ENCODE measurements around the gene PTX4.
"Not testable (repeated sequence)": the region's sequence is repeated elsewhere in the genome, so short reads cannot be mapped to it uniquely, and the experiment has no call there.

PTX4 gene

DNA sequence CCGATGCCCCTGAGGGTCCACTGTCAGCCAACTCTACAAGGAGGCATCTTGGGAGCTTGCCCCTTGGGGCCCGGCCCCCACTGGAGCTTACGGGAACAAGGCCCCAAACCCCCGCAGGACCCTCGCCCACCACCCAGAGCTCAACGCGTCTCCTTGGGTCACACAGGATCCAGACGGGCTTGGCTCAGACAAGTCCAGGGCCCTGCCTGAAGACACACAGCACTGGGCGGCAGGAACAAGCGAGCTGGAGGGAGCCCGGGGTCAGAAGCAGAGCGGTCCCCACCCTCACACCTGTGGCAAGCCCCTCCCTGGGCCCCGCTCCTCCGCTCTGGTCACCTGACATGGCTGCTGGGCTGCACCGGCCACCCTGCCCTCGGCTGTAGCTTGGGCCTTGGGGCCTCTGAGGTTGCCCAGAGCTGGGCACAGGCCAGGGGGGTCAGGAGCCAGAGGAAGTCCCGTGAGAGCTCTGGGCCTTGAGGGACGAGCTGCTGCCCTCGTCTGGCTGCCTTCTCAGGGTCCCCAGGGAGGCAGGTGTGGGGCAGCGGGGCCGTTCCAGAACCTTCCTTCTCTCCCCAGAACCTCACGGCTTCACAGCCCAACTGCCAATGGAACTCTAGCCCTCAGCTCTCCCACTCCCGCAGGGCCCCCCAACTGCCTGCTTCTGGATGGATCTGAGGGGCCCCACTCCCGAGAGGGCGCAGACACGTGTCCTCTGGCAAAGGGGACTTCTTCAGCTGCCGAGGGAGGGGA is 44.6 kb downstream of the PTX4 start, which contains the start of gene CCDC154:
Gene CCDC154, minus strand, starts transcription at position 577 of the 750 bp plus-strand sequence. Its CDS starts 234 bp downstream, at position 343.
- no peak for DNase-seq (ENCODE audit: low spot score)

DNA sequence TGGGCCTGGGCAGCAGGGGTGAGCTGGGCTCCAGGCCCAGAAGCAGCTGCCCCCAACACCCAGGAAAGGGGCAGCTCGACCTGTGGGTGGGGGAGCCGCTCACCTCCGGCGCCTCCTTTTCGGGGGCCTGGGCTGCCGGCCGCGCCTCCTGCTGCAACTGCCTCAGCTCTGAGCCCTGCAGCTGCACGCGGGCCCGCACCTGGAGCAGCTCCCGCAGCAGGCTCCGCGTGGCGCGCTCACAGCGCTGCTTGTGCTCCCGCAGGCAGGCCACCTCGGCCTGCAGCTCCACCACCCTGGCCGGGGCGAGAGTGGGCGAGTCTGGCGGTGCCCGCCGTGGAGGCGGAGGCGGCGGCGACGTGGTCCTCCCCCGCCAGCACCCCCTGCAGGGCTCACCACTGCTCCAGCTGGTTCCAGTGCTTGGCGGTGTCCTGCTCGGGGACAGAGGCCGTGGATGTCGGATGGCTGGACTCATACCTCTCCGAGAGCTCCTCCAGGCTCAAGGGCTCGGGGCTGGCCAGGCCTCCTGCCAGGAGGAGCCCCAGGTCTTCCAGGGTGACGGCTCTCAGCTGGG is 45.3 kb downstream of the PTX4 start:
- no peak for DNase-seq (ENCODE audit: low spot score)

DNA sequence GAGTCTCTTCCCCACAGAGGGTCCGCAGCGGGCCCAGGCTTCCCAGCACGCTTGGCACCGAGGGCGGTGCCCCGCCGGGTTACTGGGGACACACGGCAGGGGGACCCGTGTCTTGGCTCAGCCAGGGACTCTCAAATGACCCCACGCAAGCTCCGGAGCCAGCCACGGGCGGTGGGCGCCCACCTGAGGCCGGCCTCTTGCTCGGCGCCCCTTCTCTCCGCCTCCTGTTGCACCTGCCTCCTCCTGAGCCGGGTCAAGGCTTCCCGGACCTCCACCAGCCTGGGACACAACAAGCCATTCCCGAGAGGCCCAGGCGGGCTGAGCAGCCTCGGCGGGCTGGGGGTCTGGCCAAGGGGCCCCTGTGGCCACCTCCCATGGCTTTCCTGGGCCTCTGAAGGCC is 46.0 kb downstream of the PTX4 start:
- DNase-seq (ENCODE audit: low spot score) = no peak

DNA sequence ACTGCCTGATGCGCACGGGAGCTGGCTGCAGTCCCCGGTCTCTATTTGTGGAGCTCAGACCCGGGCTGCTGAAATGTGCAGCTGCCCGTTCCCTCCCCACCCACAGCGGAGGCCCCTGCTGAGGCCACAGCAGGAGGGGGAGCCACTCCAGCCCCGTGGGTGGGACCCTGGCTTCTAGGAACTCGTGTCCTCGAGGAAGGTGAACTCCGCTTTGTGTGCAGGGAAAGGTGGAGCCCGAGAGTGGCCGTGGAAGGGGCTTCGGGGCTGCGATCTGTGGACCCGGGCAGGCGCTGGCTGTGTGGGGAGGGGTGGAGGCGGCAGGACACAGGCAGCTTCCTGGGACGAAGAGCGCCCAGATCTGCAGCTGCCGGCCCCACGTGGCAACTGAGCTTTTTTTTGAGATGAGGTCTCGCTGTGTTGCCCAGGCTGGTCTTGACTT is 47.3 kb downstream of the PTX4 start:
- DNase-seq (ENCODE audit: low spot score) = no peak

DNA sequence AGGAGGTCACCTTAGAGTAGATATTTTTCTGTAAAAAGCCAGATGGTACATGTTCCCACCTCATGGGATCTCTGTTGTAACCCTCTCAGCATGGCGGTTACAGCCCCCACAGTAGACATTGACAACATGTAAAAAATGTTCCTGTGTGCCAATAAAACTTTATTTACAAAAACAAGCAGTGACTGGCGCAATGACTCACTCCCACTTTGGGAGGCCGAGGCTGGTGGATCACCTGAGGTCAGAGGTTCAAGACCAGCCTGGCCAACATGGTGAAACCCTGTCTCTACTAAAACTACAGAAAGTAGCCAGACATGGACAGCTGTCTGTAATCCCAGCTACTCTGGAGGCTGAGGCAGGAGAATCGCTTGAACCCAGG is 49.1 kb downstream of the PTX4 start:
- DNase-seq (ENCODE audit: low spot score) = not testable (repeated sequence)

DNA sequence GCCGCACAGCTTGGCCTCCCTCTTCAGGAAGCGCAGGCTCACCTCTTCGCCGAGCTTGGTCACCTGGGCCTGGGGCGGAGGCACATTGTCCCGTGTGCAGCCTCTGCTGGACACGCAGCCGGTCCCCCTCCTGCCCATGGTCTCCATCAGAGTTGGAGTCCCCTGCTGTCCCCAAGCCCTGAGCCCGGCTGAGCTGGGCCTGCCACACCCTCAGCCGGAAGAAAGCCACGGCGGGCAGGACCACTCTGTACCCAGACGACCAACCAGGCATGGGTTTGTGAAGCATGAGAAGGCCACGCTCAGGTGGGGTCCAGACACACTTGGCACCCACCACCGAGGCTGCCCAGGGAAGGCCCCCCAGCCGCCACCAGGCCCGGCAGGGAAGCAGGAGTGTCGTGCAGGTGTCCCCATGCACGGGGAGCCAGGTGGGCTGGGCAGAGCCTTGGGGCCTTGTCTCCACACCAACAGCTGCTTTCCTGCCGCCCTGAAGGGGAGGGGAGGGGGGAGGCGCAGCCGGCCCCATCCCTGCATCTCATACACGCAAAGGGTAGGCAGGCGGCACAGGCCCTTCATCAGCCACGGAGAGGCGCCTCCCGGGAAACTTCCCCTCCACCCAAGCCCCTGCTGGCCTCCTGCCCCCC is 49.6 kb downstream of the PTX4 start:
- no peak for DNase-seq (ENCODE audit: low spot score)

DNA sequence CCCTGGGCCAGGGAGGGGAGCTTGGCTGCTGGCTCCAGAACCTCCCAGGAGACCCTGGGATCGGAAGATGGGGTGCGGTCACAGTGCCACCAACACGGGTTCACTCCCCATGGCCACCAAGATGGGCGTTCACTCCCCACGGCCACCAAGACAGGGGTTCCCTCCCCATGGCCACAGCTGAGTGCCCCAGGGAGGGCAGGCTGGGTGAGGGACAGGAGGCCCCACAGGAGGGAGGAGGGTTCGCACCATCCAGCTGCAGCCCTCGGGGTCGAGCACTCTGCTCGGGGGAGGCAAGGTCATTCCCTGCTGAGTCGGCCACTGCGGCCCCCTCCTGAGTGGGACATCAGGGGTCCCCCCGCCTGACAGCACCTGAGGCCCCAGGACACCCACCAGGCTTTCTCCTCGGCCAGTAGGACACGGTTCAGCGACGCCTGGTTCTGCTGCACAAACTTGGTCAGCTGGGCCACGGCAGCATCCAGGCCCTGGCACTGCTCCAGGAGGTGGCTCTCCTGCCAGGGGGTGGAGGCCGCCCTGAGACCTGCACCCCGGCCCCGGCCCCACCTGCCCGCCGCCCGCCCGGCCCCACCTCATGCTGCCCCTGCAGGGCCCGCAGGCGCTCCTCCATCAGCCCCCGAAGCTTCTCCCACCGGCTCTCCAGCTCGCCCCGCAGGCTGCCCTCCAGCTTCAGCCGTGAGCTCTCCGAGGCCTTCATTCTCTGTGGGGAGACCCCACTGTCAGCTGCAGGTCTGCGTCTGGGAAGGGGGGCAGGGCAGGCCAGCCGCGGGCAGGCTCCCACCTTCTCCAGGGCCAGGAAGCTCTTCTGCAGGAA is 50.3 kb downstream of the PTX4 start:
- no peak for DNase-seq (ENCODE audit: low spot score)

DNA sequence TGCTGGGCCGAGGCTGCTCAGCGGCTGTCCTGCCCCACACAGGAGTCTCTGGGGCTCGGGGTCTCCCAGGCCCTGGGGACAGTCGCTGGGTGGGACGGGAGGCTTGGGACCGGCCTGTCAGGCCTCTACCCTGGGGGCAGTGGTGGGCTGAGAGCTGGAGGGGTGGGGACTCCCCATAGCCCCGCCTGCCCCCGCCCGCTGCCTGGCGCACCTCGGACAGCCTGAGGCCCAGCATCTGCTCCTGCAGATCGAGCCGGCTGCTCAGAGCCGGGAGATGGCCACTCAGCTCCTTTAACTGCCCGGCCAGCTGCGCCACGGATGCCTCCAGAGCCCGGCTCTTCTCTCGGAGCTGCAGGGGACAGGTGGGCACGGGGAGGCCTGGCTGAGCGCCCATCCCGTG is 51.1 kb downstream of the PTX4 start:
- DNase-seq (ENCODE audit: low spot score) = no peak

DNA sequence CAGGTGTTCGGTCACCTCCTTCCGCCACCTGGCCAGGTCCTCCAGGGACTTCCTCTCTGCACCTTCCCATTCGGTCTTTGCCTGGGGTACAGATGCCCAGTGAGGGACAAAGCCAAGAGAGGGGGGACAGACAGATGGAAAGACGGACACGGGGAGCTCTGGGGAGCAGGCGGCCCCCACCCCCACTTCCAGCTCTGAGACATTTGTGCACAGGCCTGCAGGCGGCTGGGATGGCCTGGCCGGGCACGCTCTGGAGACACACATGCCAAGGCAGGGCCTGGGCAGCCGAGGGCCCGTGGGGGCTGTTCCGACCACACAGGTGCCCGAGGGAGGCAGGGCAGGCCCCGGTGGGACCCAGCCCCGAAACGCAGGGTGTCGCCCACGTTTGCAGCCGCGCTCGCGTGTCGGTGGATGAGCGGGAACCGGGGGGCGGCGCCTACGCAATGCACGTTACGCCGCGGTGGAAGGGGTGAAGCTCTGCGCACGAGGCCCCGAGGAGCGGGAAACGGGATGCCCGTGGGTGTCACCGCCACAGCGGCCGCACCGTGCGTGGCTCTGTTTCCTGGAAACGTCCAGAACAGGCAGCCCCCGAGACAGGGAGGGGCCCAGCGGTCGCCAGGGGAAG is 51.9 kb downstream of the PTX4 start:
- DNase-seq (ENCODE audit: low spot score) = no peak

DNA sequence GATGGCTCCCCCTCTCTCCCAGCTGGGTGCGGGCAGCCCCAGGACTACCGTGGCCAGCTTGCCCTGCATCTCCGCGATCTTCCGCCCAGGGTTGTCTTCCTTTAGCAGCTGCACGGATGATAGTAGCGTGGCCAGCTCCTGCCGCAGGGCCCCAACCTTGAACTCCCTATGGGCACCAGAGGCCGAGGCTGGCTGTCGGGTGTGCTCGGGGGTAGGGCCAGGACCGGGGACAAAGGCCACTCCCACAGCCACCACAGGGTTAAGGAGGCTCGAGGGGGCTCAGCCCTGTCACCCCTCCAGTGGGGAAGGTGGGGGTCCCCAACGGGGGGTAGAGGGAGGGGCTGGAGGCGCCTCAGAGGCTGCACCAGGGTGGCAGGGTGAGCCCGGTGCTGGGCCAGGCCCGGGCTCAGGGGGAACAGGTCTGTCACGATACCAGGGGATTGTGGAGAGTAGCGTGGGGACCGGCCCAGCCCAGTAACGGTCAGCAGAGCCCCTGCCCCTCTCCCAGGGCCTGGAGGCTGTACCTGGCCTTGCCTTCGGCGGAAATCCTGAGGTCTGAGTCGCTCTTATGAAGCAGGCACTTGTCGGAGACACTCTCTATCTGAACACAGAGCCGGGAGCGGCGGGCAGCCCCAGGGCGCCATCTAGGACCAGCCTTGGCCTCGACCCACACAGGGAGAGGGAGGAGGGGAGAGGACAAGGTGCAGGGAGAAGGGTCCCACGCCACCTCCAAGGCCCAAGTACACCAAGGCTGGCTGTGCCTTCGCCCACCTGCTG is 52.6 kb downstream of the PTX4 start:
- no peak for DNase-seq (ENCODE audit: low spot score)

Data from cerebellar cortex (tissue), 1 donor.